Measurements from ENCODE around the gene ACE2.

ACE2 gene

DNA sequence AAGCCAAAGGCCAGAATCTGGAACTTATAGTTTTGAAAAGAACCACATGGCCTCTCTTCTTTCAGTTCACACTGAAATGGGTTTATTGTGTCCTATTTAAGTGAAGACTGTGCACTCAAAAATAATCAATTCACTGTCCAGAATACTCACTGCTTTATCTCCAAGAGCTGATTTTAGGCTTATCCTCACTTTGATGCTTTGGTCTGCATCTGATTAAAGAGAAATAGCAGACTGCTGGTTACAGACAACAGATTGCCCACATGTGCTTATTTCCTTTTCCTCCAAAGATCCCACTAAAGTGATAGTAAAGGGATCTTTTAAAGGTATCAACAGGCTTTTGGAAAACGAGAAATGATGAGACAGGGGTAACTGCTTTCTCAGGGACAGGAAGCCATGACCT is 30.6 kb downstream of the ACE2 start:
- DNase-seq: no peak

DNA sequence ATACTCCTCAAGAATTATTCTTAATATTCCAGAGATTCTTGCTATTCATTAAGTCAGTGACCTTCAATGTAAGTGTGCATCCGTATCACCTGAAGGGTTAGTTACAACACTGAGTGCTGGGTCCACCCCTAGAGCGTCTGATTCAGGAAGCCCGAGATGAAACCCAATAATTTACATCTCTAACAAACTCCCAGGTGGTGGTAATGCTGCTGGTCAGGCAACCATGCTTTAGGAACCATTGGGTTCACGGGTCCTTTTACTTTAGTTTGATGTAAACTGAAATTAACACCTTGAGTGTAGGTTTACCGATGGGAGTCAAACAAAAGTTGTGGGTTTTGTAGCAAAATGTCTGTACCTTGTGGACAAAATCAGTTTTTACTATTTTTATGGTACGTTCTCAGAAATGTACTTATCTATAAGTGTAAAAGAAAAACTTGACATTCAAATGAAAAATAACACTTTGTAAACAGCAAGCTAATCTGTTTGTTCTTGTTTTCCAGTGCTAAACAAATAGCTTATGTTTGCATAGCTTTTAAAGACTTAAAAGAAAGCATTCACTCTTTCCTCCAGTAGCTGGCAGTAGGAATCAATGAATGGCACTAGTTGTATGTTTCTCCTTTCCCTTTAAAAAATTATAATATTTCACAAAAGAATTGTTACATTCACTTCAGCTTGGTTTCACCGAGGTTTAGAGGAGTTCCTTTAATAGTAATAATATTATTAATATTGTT is 32.7 kb downstream of the ACE2 start:
- no peak for DNase-seq

GRCh38 chrX:15567267-15567666 is 33.5 kb downstream of the ACE2 start:
- DNase-seq: no peak

DNA sequence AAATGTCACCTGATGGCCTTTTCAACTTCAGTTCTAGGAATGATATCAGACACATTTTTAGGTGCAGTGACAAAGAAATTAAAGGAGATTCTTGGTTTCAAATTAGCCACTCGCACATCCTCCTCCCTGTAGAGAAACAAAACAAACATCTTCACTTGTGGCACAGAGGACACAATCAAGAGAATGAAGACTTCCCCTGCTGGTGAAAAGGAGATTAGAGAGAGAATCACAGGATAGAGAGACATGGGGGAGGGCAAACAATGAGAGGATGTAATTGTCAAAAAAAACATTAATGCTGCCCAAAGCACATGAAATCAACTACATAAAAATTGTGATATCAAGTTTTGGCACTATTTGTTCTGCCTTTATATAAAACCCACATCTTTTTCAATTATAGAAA is 34.5 kb downstream of the ACE2 start:
- no peak for DNase-seq

DNA sequence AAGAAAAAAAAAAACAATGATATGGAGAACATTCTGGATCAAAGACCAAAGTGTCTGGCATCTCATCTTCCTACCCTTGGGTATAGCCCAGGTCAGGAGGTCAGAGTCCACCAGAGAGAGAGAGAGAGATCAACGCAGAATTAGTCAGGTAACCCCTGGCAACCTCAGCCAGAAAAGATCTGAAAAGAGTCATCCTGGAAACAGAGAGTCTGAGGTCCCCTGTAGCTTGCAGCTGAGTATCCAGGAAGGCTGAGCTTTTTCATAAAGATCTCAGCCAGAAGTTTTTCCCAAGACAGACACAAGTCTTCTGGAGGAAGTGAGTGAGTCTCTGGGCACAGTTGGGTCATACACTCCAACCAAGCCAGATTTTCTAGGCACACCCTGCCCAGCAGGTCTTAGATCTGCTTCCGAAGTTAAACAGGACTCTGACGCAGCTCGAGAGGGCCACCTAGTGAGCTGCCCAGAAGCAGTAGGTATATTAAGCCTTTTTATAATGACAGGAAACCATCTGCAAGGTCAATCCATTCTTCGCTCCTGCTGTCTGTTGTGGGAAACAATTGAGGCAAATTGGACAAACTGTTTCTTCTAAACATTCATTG is 35.7 kb downstream of the ACE2 start:
- DNase-seq: peak; percentile 49

- DNase-seq: no peak
Measured at GRCh38 chrX:15563056-15563455, 37.7 kb downstream of the ACE2 start.

GRCh38 chrX:15560924-15561323 is 39.8 kb downstream of the ACE2 start:
- DNase-seq: no peak

DNA sequence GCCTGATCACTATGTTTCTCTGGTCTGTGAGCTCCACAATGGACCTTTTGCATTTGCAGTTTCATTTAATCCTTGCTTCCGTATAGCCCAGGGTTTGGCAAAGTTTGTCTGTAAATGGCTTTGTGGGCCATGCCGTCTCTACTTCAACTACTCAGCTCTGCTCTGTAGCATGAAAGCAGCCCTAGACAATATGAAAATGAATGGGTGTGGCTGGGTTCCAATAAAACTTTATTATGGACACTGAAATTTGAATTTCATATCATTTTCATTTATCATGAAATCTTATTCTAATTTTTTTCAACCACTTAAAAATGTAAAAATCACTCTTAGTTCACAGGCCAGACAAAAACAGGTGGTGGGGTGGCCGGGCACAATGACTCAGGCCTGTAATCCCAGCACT is 41.5 kb downstream of the ACE2 start:
- no peak for DNase-seq

DNA sequence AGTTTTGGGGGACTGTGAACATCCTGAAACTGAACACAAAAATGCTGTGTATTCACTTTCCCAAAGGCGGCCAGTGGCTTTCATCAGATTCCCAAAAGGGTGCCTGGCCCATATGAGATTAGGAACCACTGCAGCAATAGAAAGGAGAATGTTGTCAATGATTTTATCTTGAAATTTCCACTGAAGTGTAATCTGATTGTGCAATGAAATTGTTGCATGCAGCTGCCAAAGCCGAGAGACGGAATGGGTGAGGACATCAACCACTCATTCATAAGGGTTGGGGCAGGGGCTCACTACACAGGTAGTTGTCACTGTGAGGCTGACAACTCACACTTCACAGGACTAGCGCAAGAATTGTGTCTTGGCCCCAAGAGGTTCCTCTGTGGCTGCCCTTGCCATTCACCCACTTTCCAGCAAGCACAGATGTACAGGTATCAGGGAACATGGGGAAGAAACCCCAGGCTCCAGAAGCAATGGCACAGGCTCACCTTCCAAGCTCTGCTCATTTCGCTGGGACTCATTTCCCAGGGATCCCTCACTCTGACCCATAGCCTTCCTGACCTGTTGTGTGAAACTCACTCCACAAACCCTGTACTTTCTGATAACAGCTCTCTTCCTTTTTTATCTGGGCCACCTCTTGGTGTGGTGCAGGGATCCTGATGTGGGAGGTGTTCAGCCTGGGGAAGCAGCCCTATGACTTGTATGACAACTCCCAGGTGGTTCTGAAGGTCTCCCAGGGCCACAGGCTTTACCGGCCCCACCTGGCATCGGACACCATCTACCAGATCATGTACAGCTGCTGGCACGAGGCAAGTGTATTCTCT is 51.4 kb downstream of the ACE2 start:
- no peak for DNase-seq

GRCh38 chrX:15547356-15547755 is 53.4 kb downstream of the ACE2 start:
- no peak for DNase-seq

DNA sequence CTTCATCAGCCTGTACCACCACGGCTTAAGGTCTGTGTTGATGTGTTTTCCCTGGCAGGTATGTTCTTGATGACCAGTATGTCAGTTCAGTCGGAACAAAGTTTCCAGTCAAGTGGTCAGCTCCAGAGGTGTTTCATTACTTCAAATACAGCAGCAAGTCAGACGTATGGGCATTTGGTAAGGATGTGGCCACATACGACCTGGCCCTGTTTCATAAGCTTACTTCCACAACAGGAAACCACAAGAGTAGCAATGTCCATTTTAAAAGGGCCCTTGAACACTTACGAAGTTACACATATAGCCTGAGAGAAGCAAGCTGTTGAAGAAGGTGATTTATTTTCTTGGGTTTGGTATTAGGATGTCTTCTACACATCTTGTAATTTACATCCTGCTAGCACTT is 54.0 kb downstream of the ACE2 start:
- DNase-seq: no peak

GRCh38 chrX:15530318-15530717 is 70.4 kb downstream of the ACE2 start:
- DNase-seq: no peak

- DNase-seq: no peak
Measured at GRCh38 chrX:15529165-15529564, 71.6 kb downstream of the ACE2 start.

GRCh38 chrX:15525664-15526416 is 74.9 kb downstream of the ACE2 start:
- DNase-seq: no peak

GRCh38 chrX:15524417-15524816 is 76.3 kb downstream of the ACE2 start:
- DNase-seq: no peak

DNA sequence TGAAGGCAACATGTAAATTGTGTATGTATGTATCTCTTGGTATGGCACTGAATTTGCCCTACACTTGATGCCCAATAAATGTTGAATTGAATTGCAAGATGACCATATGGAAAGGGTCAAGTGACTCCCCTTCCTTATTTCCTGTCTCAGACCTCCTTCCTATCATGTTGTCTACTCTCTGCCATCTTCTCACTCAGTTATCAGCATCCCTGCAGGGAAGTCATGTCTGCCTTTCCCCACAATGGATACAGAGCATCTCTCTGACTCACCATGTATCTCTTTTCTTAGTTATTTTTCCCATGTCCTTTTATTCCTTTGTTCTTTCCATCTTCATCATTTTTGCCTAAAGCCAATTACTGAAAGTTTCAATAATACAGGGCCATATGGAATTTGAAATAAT is 77.7 kb downstream of the ACE2 start:
- no peak for DNase-seq

- no peak for DNase-seq
Measured at GRCh38 chrX:15522464-15522863, 78.3 kb downstream of the ACE2 start.

DNA sequence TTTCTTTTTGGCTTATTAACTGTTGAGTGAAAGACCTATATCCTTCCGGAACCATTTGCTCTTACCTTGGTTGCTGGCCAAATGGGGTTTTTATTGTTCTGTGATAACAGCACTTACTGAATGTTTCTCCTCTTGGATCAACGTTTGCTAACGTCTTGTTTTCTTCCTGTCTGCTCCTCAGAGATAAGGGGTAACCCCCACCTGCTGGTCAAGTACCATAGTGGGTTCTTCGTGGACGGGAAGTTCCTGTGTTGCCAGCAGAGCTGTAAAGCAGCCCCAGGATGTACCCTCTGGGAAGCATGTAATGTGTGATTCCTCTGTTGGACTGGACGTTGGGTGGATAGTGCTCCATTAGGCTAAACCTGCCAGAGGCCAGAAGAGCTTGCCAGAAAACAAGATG is 84.8 kb downstream of the ACE2 start:
- DNase-seq: no peak

DNA sequence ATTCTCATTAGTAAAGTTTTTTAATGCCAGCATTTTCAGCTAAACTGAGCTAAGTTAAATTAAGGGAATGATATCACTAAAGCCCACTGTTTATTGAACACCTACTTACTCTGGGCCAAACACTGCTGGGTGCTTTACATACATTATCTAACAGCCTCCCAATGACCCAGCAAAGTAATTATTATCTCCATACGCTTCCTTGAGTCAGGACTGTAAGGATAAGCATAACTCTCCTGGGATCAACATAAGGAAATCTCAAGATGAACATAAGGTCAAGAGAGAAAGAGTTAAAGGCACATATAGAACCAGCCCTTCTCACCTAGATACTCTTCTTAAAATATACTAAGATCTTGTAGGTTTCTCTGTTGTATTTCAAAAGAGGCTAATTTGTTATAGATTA is 86.5 kb downstream of the ACE2 start:
- DNase-seq: no peak

GRCh38 chrX:15512401-15512965 is 88.3 kb downstream of the ACE2 start:
- no peak for DNase-seq

DNA sequence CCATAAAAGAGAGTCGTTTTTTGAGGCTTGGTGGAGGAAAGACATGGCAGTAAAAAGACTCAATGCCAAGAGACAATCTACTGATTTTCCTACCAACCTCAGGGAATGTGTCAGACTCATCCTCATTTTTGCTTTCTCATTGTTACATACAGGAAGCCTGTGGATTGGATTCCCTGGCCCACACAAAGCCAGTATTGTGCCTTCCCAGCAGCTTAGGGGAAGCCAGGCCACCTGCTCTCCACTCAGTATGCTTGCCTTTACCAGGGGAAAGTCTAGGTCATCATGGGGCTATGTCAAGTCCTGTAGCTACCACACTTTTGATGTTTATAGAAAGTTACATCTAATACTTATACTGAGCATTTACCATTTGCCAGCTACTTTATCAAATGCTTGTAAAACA is 89.2 kb downstream of the ACE2 start:
- DNase-seq: no peak
